LNCaP clone FGC (cell line): ENCODE data around the gene TRPM1.

Experiments
- DNase-seq: peaks from one replicate; pipeline ENCODE4 v3.0.0-alpha.2; 2011; ENCODE audit warnings: low read depth
- H3K4me3 ChIP-seq: 2 replicates; pipeline ENCODE4 v1.5.1; 2011; ENCODE audit warnings: mild to moderate bottlenecking, low read depth, low read length, control low read depth
- TF ChIP-seq, protein P1 (sequence below): IDR thresholded peaks from 2 replicates; pipeline ENCODE4 v1.5.1; 2012; ENCODE audit warnings: mild to moderate bottlenecking; ENCODE audit not compliant: control insufficient read depth, insufficient read depth; ENCODE audit errors: extremely low read depth

TRPM1 gene

DNA sequence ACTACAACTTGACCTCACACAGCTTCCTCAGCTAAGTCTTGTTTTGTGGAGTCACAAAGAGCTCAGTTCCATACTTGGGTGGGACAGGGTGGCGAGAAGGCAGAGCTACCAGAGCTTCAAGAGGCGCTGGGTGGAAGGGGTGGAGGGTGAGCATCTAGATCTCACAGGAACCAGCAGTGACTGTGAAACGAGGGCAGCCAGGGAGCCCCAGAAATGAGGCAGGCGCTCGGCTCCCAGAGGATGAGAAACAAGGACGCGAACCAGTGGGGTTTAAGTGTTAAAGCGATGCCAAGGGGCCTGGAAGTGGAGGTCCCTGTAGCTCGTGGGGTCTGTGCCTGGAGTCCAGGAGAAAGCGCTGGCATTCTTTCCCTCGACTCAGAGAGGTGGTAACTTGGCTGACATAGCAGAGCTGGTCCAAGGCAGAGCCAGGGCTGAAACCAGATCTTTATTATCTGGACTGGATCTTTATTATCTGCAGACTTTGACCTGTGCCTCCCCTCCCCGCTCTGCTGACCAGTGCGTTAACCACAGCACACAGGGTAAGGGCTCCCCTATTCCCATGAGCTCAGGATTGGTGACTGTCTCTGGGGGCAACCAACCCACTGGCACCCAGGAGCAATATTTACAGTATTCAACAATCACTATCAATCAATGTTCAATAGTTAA, 26.2 kb upstream of the TRPM1 start:
- no peak for DNase-seq

DNA sequence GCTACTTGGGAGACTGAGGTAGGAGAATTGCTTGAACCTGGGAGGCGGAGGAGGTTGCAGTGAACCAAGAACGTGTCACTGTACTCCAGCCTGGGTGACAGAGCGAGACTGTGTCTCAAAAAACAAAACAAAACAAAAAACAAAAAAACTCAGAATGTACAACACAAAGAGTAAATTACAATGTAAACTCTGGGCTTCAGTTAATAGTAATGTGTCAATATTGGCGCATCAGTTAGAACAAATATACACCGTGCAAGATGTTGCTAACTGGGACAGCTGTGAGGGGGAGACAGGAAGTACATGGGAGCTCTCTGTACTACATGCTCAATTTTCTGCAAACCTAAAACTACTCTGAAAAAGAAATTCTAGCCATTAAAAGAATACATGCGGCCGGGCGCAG, 23.5 kb upstream of the TRPM1 start:
- H3K4me3 ChIP-seq = no peak overlapping the region
- TF ChIP-seq, protein P1, sequence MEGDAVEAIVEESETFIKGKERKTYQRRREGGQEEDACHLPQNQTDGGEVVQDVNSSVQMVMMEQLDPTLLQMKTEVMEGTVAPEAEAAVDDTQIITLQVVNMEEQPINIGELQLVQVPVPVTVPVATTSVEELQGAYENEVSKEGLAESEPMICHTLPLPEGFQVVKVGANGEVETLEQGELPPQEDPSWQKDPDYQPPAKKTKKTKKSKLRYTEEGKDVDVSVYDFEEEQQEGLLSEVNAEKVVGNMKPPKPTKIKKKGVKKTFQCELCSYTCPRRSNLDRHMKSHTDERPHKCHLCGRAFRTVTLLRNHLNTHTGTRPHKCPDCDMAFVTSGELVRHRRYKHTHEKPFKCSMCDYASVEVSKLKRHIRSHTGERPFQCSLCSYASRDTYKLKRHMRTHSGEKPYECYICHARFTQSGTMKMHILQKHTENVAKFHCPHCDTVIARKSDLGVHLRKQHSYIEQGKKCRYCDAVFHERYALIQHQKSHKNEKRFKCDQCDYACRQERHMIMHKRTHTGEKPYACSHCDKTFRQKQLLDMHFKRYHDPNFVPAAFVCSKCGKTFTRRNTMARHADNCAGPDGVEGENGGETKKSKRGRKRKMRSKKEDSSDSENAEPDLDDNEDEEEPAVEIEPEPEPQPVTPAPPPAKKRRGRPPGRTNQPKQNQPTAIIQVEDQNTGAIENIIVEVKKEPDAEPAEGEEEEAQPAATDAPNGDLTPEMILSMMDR = no peak
- no peak for DNase-seq

More for the DNA sequence above, 26.2 kb upstream of the TRPM1 start:
- TF ChIP-seq, protein P1 = no peak
- H3K4me3 ChIP-seq = no peak overlapping the region

DNA sequence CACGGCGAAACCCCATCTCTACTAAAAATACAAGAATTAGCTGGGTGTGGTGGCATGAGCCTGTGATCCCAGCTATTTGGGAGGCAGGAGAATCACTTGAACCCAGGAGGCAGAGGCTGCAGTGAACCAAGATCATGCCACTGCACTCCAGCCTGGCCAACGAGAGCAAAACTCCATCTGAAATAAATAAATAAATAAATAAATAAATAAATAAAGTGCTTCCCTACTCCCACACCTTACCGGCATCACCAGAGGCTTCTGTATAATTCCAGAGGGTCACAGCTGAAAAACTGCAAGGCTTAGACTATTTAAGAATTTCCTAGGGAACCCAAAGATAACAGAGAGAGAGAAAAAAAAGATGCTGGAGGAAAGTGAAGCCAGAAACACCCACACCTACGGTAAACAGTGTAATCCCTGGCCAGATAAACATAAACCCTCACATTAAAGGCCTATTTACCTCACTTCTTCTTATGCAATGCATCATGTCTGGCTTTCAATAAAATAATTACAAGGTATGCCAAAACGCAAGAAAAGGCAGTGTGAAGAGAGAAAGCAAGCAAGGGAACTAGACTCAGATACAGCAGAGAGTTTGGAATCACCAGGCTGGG, 15.0 kb upstream of the TRPM1 start:
- H3K4me3 ChIP-seq = no peak overlapping the region
- TF ChIP-seq, protein P1 = no peak
- no peak for DNase-seq

DNA sequence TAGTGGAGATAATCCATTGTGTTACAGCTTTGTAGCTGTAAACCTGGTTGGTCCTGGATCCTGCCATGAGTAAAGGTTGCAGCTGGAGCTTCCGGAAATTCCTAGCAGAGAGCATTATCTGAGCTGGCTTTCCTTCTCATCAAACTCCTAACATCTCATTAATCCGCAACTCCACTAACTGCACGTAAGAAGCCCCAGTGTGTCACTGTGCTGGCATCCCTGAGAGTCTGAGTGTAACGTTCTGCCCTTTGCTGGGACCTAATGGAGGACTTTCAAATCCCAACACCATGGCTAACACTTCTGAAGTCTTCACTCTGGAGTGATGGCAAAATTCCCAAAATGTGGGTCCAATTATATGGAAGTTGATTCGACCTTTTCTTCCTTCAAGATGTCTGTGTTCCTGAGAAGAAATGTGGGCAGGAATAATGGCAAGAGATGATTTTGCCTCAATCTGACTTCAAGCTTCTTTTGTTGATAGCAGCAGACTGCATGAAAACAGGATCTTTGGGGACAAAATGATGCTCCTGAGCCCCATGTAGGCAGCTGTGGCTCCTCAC, 9.6 kb upstream of the TRPM1 start:
- no peak for DNase-seq
- H3K4me3 ChIP-seq = no peak overlapping the region
- TF ChIP-seq, protein P1 = no peak

DNA sequence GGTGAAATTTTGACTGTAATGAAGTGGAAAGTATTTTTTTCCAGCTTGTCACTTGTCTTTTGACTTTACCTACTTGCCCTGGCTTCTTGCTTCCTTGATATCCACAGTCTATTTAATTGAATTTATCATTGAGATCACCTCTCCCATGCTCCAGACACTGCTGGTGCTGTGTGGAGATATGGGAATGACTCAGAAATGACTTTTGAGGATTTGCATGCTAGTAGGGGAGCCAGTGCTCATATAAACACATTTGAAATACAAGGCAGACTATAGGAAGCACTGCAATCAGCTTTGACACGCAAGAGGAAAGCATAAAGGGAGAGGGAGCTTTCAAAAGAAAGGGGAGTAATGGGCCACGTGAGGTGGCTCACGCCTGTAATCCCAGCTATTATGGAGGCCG, 7.3 kb upstream of the TRPM1 start:
- TF ChIP-seq, protein P1 = no peak
- H3K4me3 ChIP-seq = no peak overlapping the region
- no peak for DNase-seq

DNA sequence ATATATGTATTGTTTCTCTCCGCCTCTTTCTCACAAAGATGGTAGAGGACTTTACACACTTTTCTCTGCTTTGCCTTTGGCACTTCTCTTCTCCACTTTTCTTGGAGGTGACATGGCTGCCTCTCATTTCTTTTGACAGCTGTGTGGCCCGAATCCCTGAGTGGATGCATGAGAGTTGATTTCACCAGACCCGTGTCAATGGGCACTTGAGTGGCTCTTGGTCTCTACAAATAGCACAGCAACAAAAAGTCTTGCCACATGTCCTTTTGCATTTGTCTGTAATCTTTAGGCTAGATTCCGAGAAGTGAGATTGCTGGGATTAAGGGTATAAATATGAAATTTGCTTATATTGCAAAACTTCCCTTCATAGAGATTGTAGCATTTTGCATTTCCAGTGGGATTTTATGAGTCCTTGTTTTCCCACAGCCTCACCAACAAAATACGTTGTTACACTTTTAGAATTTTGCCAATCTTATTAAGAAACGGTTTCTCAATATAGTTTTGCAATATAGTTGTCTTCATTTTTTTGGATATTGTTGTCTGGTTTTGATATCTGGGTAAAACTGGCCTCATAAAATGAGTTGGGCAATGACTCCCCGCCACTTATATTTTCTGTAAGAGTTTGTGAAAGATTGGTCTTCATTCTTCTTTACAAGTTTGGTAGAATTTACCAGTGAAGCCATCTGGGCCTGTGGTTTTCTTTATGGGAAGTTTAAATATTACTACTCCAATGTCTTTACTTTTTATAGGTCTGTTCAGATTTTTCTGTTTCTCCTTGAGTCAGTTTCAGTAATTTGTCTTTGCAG, 5.2 kb upstream of the TRPM1 start:
- H3K4me3 ChIP-seq = no peak overlapping the region
- TF ChIP-seq, protein P1 = no peak
- DNase-seq = no peak
